GM19240 (cell line): ENCODE data around the gene FAM169A.
"Not testable (repeated sequence)": the region's sequence is repeated elsewhere in the genome, so short reads cannot be mapped to it uniquely, and the experiment has no call there.

Experiments
- DNase-seq: peaks from one replicate; pipeline ENCODE4 v3.0.0; 2011; ENCODE audit warnings: low spot score; ENCODE audit not compliant: insufficient read length

Gene FAM169A, protein sequence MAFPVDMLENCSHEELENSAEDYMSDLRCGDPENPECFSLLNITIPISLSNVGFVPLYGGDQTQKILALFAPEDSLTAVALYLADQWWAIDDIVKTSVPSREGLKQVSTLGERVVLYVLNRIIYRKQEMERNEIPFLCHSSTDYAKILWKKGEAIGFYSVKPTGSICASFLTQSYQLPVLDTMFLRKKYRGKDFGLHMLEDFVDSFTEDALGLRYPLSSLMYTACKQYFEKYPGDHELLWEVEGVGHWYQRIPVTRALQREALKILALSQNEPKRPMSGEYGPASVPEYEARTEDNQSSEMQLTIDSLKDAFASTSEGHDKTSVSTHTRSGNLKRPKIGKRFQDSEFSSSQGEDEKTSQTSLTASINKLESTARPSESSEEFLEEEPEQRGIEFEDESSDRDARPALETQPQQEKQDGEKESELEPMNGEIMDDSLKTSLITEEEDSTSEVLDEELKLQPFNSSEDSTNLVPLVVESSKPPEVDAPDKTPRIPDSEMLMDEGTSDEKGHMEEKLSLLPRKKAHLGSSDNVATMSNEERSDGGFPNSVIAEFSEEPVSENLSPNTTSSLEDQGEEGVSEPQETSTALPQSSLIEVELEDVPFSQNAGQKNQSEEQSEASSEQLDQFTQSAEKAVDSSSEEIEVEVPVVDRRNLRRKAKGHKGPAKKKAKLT

DNA sequence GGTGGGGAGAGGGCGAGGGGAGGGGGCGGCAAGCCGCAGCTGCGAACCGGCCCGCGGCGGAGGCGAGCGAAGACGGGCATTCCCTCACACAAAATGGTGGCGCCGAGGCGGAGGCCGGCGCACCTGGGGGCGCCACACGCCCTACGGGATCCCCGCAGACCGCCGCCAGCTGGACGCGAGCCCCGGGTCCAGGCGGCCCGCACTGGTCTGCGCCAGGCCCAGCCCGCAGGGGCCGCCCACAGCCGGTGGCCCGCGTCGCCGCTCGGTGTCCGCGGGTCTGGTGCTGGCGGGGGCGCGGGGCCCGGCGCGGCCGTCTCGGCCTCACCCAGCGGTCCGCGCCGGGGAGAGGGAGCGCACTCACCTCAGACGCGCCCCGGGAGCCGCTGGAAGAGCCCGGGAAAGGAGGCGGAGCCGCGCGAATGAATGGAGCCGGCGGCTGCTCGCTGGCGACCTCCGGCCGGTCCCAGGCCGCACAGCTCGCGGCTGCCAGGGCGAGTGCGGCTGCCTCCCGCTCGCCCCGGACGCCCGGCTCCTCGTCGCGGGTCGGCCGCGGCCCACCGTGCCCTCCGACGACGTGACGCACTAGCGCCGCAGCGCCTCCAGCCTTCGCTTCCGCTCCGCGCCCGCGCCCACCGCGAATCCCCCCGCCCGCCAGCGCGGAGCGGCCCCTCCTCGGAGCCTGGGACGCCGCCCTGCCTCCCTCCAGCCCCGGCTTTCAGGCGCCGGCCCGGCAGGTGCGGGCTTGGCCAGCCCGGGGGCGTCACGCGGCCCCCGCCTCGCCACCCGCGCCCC is at the start of gene FAM169A:
Gene FAM169A, minus strand, starts transcription at position 584 of the 792 bp plus-strand sequence. CDS start 24,711 bp downstream, outside the sequence.
- no peak for DNase-seq

GRCh38 chr5:74915488-74915887 is 49.3 kb upstream of the FAM169A start:
- no peak for DNase-seq

- not testable (repeated sequence) for DNase-seq
Measured at GRCh38 chr5:74911421-74911820, 45.2 kb upstream of the FAM169A start.

- not testable (repeated sequence) for DNase-seq
Measured at GRCh38 chr5:74909888-74910287, 43.7 kb upstream of the FAM169A start.

- DNase-seq: not testable (repeated sequence)
Measured at GRCh38 chr5:74908237-74908636, 42.0 kb upstream of the FAM169A start.

- not testable (repeated sequence) for DNase-seq
Measured at GRCh38 chr5:74904713-74905112, 38.5 kb upstream of the FAM169A start.

GRCh38 chr5:74903165-74903787 is 37.1 kb upstream of the FAM169A start:
- DNase-seq: no peak

DNA sequence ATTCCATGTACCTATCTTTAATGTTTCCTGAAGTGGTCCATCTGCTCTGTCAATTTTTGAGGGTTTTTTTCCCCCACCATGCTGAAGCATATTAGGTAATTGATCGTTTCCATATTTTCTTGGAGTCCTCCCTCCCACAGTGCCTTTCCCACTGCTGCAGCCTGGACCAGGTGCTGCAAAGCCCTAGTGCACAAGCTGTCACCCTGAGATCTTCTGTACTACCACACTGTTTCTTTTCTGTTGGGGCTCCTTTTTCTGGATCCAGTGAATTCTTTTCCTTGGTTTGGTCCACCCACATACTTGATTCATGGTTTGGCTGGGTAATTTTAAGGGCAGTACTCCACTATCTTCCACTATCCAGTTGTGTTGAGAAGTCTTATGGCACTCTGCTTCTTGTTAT is 30.9 kb upstream of the FAM169A start:
- DNase-seq: no peak

DNA sequence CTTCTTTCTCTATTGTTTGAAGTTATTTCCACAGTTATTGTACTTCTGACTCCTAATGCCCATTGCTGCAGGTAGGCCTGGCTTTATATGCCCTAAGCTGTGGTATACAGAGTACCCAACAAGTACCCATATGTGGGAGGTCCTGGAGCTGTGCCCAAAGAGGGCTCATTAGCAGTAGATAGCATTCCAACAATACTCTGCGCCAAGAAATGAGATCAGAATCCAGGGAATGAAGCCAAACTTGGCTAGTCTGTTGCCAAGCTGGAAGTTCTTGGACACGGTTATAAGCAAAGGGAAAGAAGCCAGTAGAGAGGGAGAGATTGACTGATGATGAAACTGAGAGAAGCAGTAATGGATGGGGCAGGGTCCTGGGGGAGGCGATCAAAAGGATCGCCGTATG is 29.7 kb upstream of the FAM169A start:
- DNase-seq: no peak

- DNase-seq: no peak
Measured at GRCh38 chr5:74894351-74894750, 28.2 kb upstream of the FAM169A start.

GRCh38 chr5:74892921-74893320 is 26.7 kb upstream of the FAM169A start:
- no peak for DNase-seq

- DNase-seq: no peak
Measured at GRCh38 chr5:74889523-74890105, 23.4 kb upstream of the FAM169A start.

DNA sequence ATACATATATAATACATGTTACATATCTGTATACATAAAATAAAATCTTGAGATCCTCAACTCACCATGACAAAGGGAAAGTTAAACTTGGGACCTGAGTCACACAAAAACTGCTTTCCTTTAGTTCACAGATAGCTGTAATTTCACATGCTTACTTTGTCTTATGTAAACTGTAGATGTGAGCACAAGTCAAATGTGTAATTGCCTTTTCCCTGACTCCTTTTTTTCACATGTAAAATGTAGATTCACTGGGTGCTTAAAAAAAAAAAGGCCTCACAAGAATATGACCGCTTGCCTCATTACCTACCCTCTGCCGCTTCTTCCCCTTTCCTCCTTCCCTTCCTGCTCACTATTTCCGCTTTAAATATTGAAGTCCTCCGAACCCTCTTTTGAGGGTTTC is 21.9 kb upstream of the FAM169A start:
- DNase-seq: no peak

DNA sequence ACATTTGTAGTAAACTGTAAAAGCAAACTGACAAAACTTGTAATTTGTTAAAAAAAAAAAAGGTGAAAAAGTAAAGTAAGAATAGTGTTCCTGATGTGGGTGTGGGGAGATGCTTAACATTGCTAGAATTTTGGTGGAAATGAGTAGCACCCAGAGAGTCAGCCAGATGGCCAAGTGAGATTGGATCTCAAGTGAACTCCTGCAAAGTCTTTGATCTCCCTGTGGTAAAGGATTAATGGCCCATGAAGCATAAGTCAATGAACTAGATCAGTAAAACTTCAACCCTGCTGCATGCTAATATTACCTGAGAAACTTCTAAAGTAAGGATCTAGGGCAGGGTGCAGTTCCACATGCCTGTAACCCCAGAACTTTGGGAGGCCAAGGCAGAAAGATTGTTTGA is 19.0 kb upstream of the FAM169A start:
- no peak for DNase-seq

DNA sequence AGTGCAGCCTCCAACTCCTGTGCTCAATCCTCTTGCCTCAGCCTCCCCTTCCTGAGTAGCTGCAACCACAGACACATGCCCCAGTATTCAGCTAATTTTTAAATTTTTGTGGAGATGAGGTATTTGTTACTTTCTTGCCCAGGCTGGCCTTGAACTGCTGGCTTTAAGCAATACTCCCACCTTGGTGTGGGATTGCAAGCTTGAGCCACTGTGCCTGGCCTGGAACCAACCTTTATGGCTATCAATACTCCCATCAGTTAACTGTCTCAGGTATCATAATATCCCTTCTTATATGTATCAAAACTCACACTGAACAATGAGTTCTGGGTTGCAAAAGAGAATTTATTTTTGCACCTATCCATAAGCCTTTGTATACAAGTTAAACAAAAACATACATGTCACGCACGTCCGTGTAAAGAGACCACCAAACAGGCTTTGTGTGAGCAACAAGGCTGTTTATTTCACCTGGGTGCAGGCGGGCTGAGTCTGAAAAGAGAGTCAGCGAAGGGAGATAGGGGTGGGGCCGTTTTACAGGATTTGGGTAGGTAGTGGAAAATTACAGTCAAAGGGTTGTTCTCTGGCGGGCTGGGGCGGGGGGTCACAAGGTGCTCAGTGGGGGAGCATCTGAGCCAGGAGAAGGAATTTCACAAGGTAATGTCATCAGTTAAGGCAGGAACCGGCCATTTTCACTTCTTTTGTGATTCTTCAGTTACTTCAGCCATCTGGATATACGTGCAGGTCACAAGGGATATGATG is 16.4 kb upstream of the FAM169A start:
- not testable (repeated sequence) for DNase-seq

- no peak for DNase-seq
Measured at GRCh38 chr5:74877624-74878304, 11.6 kb upstream of the FAM169A start.

- DNase-seq: no peak
Measured at GRCh38 chr5:74875994-74876791, 10.0 kb upstream of the FAM169A start.

DNA sequence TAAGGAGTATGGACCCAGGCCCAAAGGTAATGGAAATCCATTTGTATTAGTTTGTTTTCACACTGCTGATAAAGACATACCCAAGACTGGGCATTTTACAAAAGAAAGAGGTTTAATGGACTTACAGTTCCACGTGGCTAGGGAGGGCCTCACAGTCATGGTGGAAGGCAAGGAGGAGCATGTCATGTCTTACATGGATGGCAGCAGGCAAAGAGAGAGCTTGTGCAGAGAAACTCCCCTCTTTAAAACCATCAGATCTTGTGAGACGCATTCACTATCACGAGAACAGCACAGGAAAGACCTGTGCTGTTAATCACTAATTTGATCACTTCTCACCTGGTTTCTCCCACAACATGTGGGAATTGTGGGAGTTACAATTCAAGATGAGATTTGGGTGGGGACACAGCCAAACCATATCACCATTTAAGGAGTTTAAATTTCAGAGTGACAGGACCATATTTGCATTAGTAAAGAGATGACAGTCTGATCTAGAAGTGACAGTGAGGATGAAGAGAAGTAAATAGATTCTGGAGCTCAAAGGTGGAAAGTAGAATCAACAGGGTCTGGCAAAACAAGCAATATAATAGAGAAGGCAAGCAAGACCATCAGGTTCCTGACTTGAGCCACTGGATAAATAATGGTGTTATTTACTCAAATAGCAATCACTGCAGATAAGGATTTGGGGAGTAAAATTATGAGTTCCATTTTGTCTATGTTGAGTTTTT is 7.5 kb upstream of the FAM169A start:
- DNase-seq: no peak
